ENCODE results near the gene RGS3.

DNA sequence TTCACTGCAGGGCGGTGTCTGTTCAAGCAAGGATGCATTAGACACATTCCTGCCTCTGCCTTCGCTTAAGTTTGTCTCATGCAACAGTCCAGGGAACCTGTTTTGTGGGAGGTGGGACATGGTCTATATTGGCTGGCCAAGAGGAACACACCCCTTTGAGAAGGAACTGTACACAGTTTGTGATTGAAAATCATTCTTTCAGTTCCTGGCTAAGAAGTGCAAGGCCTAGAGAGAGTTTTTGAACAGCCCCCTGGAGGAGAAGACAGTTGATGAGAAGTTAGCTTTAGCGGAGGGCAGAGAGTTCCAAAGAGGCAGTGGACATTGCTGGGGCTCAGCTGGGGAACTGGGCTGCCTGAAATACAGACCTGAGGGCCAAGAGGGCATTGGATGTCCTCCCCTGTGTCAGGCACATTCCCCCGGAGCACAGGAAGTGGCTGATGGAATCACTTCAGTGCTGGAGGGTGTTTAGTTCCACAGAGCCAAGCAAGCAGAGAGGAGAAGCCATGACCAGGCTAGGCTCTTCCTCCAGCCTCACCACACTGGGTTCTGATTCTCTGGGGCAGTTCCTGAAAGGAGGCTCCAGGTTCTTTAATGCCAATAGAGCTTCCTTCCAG, 66.6 kb downstream of the RGS3 start:
- TF ChIP-seq, protein P1, sequence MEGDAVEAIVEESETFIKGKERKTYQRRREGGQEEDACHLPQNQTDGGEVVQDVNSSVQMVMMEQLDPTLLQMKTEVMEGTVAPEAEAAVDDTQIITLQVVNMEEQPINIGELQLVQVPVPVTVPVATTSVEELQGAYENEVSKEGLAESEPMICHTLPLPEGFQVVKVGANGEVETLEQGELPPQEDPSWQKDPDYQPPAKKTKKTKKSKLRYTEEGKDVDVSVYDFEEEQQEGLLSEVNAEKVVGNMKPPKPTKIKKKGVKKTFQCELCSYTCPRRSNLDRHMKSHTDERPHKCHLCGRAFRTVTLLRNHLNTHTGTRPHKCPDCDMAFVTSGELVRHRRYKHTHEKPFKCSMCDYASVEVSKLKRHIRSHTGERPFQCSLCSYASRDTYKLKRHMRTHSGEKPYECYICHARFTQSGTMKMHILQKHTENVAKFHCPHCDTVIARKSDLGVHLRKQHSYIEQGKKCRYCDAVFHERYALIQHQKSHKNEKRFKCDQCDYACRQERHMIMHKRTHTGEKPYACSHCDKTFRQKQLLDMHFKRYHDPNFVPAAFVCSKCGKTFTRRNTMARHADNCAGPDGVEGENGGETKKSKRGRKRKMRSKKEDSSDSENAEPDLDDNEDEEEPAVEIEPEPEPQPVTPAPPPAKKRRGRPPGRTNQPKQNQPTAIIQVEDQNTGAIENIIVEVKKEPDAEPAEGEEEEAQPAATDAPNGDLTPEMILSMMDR (IDR thresholded peaks at IDR 0.05; ENCODE audit: low read length): peak; percentile 32
- no peak for TF ChIP-seq EZH2 (optimal IDR thresholded peaks at IDR 0.05; ENCODE audit: low read depth, low read length)

Data from MM.1S (cell line).